ENCODE measurements around the gene IGIP. TPM values are rescaled to one million over a fixed set of nuclear protein-coding genes. Genes with fewer than 3 reads are reported as not detected.

The IGIP gene
- total and polyA plus RNA-seq, 2 of the 8 experiments (the other 6 are each of a cell fraction or from before 2014, with no cell fraction given), result 0.32 to 0.69 TPM

- Histone ChIP-seq H2BK20ac (ENCODE audit: low read length) (no peak overlapping the region), H4K20me1 (replicated peaks in 1 of 2; ENCODE audit: control insufficient read depth in 1 of 2, insufficient read depth in 2 of 2, low read length in 2 of 2) (no peaks in the 10 kb centered on the region), H2BK5ac (ENCODE audit: low read depth, low read length) (no peak overlapping the region), H4K5ac (ENCODE audit: insufficient read length, low read depth, low read length) (no peak overlapping the region), H3K27ac (ENCODE audit: low read depth, low read length) (no peak overlapping the region), H2BK15ac (ENCODE audit: low read length) (no peak overlapping the region), H3K9ac (replicated peaks in 1 of 4; ENCODE audit: extremely low read depth in 1 of 4, low read depth in 3 of 4, low read length in 3 of 4) (no peak overlapping the region), H3K4ac (replicated peaks; ENCODE audit: insufficient read length, low read depth, low read length) (no peak overlapping the region), H3K4me2 (ENCODE audit: insufficient read depth in 1 of 2, low read depth in 2 of 2, low read length in 2 of 2) (no peak overlapping the region), H3K27me3 (replicated peaks in 1 of 4; ENCODE audit: control insufficient read depth in 3 of 4, extremely low read depth in 1 of 4, insufficient read depth in 3 of 4, low read length in 3 of 4) (no peaks in the 10 kb centered on the region), H3K56ac (replicated peaks; ENCODE audit: insufficient read length, low read depth, low read length) (no peak overlapping the region), H2BK12ac (ENCODE audit: low read depth, low read length) (no peak overlapping the region), H3K14ac (ENCODE audit: insufficient read length) (no peak overlapping the region), H3K23me2 (ENCODE audit: low read depth, low read length) (peaks cover under 1% of the 10 kb centered on the region; the same call in 1 of the 2 replicates), H3K36me3 (ENCODE audit: control insufficient read depth in 2 of 4, insufficient read depth in 4 of 4, low read length in 3 of 4) (no peaks in the 10 kb centered on the region), H2AFZ (ENCODE audit: low read length) (no peak overlapping the region), H4K8ac (ENCODE audit: extremely low read depth, insufficient read depth, low read length) (no peak overlapping the region), H3K79me2 (ENCODE audit: control insufficient read depth in 1 of 2, insufficient read depth in 2 of 2, low read length in 2 of 2) (no peaks in the 10 kb centered on the region), H3K4me1 (replicated peaks in 1 of 4; ENCODE audit: control insufficient read depth in 3 of 4, insufficient read depth in 4 of 4, low read length in 3 of 4) (peaks cover 0 to under 1% (median 0%) of the 10 kb centered on the region in 4 experiments; a peak in 3 of 7 replicates), H3K23ac (ENCODE audit: insufficient read length) (no peak overlapping the region), H3K9me3 (ENCODE audit: insufficient read depth in 2 of 2, low read depth in 1 of 2, low read length in 1 of 2) (no peaks in the 10 kb centered on the region), H2AK5ac (ENCODE audit: low read depth, low read length) (no peak overlapping the region), H2BK120ac (replicated peaks; ENCODE audit: low read depth, low read length) (no peak overlapping the region), H4K91ac (replicated peaks; ENCODE audit: insufficient read length, low read length) (no peak overlapping the region), H3K79me1 (ENCODE audit: low read depth, low read length) (no peaks in the 10 kb centered on the region), H3K4me3 (ENCODE audit: extremely low read depth in 1 of 4, insufficient read depth in 2 of 4, low read depth in 3 of 4, low read length in 4 of 4) (no peak overlapping the region), H3K18ac (ENCODE audit: extremely low read depth, low read length) (no peak overlapping the region)
- TF ChIP-seq CTCF (IDR thresholded peaks at IDR 0.05; ENCODE audit: control extremely low read depth in 1 of 3, insufficient read depth in 1 of 3, low read depth in 1 of 3, low read length in 3 of 3), result peak in 2 of 3 experiments; percentile 22 to 39; a peak in 2 of 4 replicates
- TF ChIP-seq FOSL1 (IDR thresholded peaks at IDR 0.05; ENCODE audit: insufficient read depth, low read depth, low read length), result no peak
- TF ChIP-seq RAD21 (IDR thresholded peaks at IDR 0.05 in 1 of 2, conservative IDR thresholded peaks at IDR 0.05 in 1 of 2; ENCODE audit: low read depth in 2 of 2, low read length in 2 of 2), result peak; percentile 16 to 38; a peak in 2 of 4 replicates
- DNase-seq (ENCODE audit: low read depth in 1 of 2, low spot score in 2 of 2) (no peak), FAIRE-seq (no peak)
- 79% methylated on average over 1 of the region's 1 CpG; no CpG with 5 or more reads in 1 of the 2 experiments for WGBS, 2 experiments (ENCODE audit: extremely low coverage in 1 of 2, insufficient coverage in 1 of 2, insufficient read length in 1 of 2, insufficient replicate concordance in 2 of 2, low coverage in 1 of 2, low lambda C conversion rate in 2 of 2, missing lambda C conversion rate in 1 of 2)
- CTCF ChIA-PET (ENCODE audit: partially characterized antibody), result interaction anchor here (0.6 to 2.8 kb wide), 18 partner anchors 10 to 1712 kb away, joined by 3 to 19 read pairs (median 4); partner anchors contain the start of gene PURA
- POLR2A ChIA-PET (ENCODE audit: partially characterized antibody), result interaction anchor here (1.4 kb wide), 1 partner anchor 74 kb away, joined by 3 read pairs; no protein-coding TSS in a partner anchor
Measured at GRCh38 chr5:140169410-140169809, 43.7 kb downstream of the IGIP start.

Data from H1 (cell line).